ENCODE results near the gene ADD2. TPM values are rescaled to one million over a fixed set of nuclear protein-coding genes. Genes with fewer than 3 reads are reported as not detected.

Gene ADD2
- total RNA-seq, 3 donors from 2014 or later (not counting 1 experiment from before 2014, with no cell fraction given): 0.16 to 1.4 (median 0.40) TPM

DNA sequence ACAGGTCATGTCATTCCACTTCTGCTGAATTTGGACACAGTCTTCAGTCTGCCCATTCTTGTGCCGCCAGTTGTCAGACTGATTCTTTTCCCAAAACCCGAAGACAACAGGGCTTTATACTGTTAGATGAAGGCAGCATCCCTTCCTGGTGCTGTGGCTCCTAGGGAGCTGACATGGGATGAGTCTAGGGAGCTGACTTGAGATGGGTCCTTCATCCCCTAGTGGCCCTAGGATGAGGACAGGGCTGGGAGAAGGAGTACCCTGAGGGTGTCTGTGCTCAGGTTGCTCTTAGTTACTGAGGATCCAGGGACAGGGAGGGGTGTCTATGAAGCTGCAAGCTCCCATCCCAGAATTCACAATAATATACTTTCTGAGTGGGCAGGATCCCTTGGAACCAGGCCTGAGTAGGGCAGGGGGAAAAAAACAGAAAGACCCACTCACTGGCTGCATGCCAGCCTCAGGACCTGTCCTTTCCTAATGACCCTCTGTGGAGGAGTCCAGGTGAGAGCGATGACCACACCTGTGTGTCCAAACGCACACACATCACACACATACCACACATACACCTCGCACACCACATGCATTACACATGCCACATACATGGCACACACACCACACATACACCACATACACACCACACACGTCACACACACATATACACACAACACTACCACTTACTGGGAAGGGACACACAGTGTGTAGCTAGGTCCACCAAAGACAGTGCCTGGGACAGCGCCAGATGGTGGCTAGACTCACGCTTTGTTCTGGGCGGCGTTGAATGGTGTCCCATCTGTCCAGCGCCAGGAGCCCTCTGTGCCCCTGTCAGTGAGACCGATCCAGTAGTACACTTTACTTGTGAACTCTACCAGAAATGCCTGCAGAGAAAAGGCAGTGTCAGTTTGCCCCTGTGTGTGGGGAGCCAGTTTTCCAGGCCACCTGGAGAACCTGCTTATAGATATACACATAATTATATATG is 41.3 kb upstream of the ADD2 start:
- Mint-ChIP-seq H3K4me3 (no peak overlapping the region), H3K4me1 (peaks cover 22 to 26% of the 10 kb centered on the region in 2 donors), H3K27ac (no peak overlapping the region), H3K9me3 (no peaks in the 10 kb centered on the region), H3K27me3 (ENCODE audit: low read depth in 2 of 2) (peaks cover 0 to 2% of the 10 kb centered on the region in 2 donors), H3K36me3 (no peaks in the 10 kb centered on the region)
- WGBS (ENCODE audit: insufficient coverage): 93% methylated on average over 12 of the region's 12 CpGs
- Histone ChIP-seq H3K9me3 (ENCODE audit: control insufficient read depth, insufficient read depth, low read length) (no peaks in the 10 kb centered on the region), H3K27me3 (ENCODE audit: control insufficient read depth, insufficient read depth, low read length) (no peaks in the 10 kb centered on the region), H3K27ac (ENCODE audit: low read length) (no peak overlapping the region), H3K4me3 (ENCODE audit: low read length) (no peak overlapping the region), H3K4me1 (ENCODE audit: control insufficient read depth, insufficient read depth, low read length) (peaks cover 6% of the 10 kb centered on the region), H3K36me3 (ENCODE audit: control insufficient read depth, insufficient read depth, low read length) (no peaks in the 10 kb centered on the region)
- ATAC-seq (peak in 1 of 3 donors; percentile 25), DNase-seq (no peak)
- intact Hi-C loops (cut with micrococcal nuclease): no loop called here
- TF ChIP-seq, protein P1, sequence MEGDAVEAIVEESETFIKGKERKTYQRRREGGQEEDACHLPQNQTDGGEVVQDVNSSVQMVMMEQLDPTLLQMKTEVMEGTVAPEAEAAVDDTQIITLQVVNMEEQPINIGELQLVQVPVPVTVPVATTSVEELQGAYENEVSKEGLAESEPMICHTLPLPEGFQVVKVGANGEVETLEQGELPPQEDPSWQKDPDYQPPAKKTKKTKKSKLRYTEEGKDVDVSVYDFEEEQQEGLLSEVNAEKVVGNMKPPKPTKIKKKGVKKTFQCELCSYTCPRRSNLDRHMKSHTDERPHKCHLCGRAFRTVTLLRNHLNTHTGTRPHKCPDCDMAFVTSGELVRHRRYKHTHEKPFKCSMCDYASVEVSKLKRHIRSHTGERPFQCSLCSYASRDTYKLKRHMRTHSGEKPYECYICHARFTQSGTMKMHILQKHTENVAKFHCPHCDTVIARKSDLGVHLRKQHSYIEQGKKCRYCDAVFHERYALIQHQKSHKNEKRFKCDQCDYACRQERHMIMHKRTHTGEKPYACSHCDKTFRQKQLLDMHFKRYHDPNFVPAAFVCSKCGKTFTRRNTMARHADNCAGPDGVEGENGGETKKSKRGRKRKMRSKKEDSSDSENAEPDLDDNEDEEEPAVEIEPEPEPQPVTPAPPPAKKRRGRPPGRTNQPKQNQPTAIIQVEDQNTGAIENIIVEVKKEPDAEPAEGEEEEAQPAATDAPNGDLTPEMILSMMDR (IDR thresholded peaks at IDR 0.05): no peak

- no peak for ATAC-seq
- intact Hi-C loops (cut with micrococcal nuclease): no loop called here
- 95% methylated on average over 4 of the region's 4 CpGs for WGBS (ENCODE audit: insufficient coverage)
Measured at GRCh38 chr2:70807828-70808118, 39.8 kb upstream of the ADD2 start.

GRCh38 chr2:70807102-70807827 is 39.3 kb upstream of the ADD2 start:
- ATAC-seq (no peak), DNase-seq (no peak)
- peaks cover 6% of the 10 kb centered on the region for H3K4me1 ChIP-seq (ENCODE audit: control insufficient read depth, insufficient read depth, low read length)
- H3K36me3 Mint-ChIP-seq: no peaks in the 10 kb centered on the region
- H3K4me3 ChIP-seq (ENCODE audit: low read length): no peak overlapping the region
- no peaks in the 10 kb centered on the region for H3K27me3 ChIP-seq (ENCODE audit: control insufficient read depth, insufficient read depth, low read length)
- H3K9me3 Mint-ChIP-seq: no peaks in the 10 kb centered on the region
- no peak overlapping the region for H3K27ac Mint-ChIP-seq
- no peaks in the 10 kb centered on the region for H3K36me3 ChIP-seq (ENCODE audit: control insufficient read depth, insufficient read depth, low read length)
- H3K27ac ChIP-seq (ENCODE audit: low read length): no peak overlapping the region
- 93% methylated on average over 6 of the region's 6 CpGs for WGBS (ENCODE audit: insufficient coverage)
- H3K9me3 ChIP-seq (ENCODE audit: control insufficient read depth, insufficient read depth, low read length): no peaks in the 10 kb centered on the region
- H3K4me3 Mint-ChIP-seq: no peak overlapping the region
- peaks cover 22 to 26% of the 10 kb centered on the region in 2 donors for H3K4me1 Mint-ChIP-seq
- no peaks in the 10 kb centered on the region for H3K27me3 Mint-ChIP-seq (ENCODE audit: low read depth in 2 of 2)
- intact Hi-C loops (cut with micrococcal nuclease): no loop called here
- TF ChIP-seq, protein P1 (IDR thresholded peaks at IDR 0.05): no peak

More at GRCh38 chr2:70807828-70808118, 39.8 kb upstream of the ADD2 start:
- H3K36me3 Mint-ChIP-seq: no peaks in the 10 kb centered on the region
- H3K36me3 ChIP-seq (ENCODE audit: control insufficient read depth, insufficient read depth, low read length): no peaks in the 10 kb centered on the region
- H3K4me1 Mint-ChIP-seq: peaks cover 22 to 26% of the 10 kb centered on the region in 2 donors
- H3K27me3 Mint-ChIP-seq (ENCODE audit: low read depth in 2 of 2): no peaks in the 10 kb centered on the region
- H3K4me3 Mint-ChIP-seq: no peak overlapping the region
- no peak overlapping the region for H3K27ac ChIP-seq (ENCODE audit: low read length)
- peaks cover 6% of the 10 kb centered on the region for H3K4me1 ChIP-seq (ENCODE audit: control insufficient read depth, insufficient read depth, low read length)
- H3K9me3 ChIP-seq (ENCODE audit: control insufficient read depth, insufficient read depth, low read length): no peaks in the 10 kb centered on the region
- DNase-seq: no peak
- H3K4me3 ChIP-seq (ENCODE audit: low read length): no peak overlapping the region
- H3K27ac Mint-ChIP-seq: no peak overlapping the region
- no peaks in the 10 kb centered on the region for H3K9me3 Mint-ChIP-seq
- TF ChIP-seq, protein P1 (IDR thresholded peaks at IDR 0.05): no peak
- no peaks in the 10 kb centered on the region for H3K27me3 ChIP-seq (ENCODE audit: control insufficient read depth, insufficient read depth, low read length)
